ENCODE results near the gene NFKBIE. TPM values are rescaled to one million over a fixed set of nuclear protein-coding genes. Genes with fewer than 3 reads are reported as not detected.
A peak's percentile ranks its signal among the peaks of the same experiment; 100 is the strongest.

The NFKBIE gene
- total and polyA plus RNA-seq, 2 of the 13 experiments (the other 11 are each of a cell fraction or from before 2014, with no cell fraction given) = 6.7 to 14.5 TPM

- TF ChIP-seq ZNF567 (CRISPR knock-in tag; IDR thresholded peaks at IDR 0.05; ENCODE audit: borderline replicate concordance) (no peak; the same call in 1 of the 2 replicates), MATR3 (CRISPR knock-in tag; IDR thresholded peaks at IDR 0.05) (no peak), DZIP1 (CRISPR knock-in tag; IDR thresholded peaks at IDR 0.05) (peak; percentile 71; the same call in 1 of the 2 replicates), ZSCAN25 (CRISPR knock-in tag; IDR thresholded peaks at IDR 0.05) (peak; percentile 45; the same call in 1 of the 2 replicates), PAF1 (CRISPR knock-in tag; IDR thresholded peaks at IDR 0.05) (no peak), SP140L (CRISPR knock-in tag; IDR thresholded peaks at IDR 0.05; ENCODE audit: borderline replicate concordance) (peak; percentile 81; the same call in 1 of the 2 replicates), ZNF737 (CRISPR knock-in tag; IDR thresholded peaks at IDR 0.05; ENCODE audit: borderline replicate concordance) (0 out of 2 replicates have a peak, but pooled peaks have one; percentile 86), MXD4 (CRISPR knock-in tag; IDR thresholded peaks at IDR 0.05) (peak; percentile 82; the same call in 1 of the 2 replicates), HDAC2 (CRISPR knock-in tag; IDR thresholded peaks at IDR 0.05) (peak; percentile 32; the same call in 1 of the 2 replicates), ZNF790 (CRISPR knock-in tag; IDR thresholded peaks at IDR 0.05; ENCODE audit: borderline replicate concordance) (peak; percentile 97), ZNF432 (CRISPR knock-in tag; IDR thresholded peaks at IDR 0.05; ENCODE audit: borderline replicate concordance) (no peak), TBX2 (CRISPR knock-in tag; IDR thresholded peaks at IDR 0.05; ENCODE audit: borderline replicate concordance) (peak; percentile 51), REXO4 (CRISPR knock-in tag; IDR thresholded peaks at IDR 0.05; ENCODE audit: borderline replicate concordance) (no peak; the same call in 1 of the 2 replicates), ZNF34 (CRISPR knock-in tag; IDR thresholded peaks at IDR 0.05; ENCODE audit: borderline replicate concordance) (peak; percentile 56; the same call in 1 of the 2 replicates), SRSF9 (IDR thresholded peaks at IDR 0.05; ENCODE audit: borderline replicate concordance, insufficient read depth, low read depth, low read length, poor library complexity, severe bottlenecking) (no peak), ZNF747 (CRISPR knock-in tag; IDR thresholded peaks at IDR 0.05; ENCODE audit: borderline replicate concordance) (peak; percentile 58; the same call in 1 of the 2 replicates), NONO (IDR thresholded peaks at IDR 0.05) (no peak), NONO (CRISPR knock-in tag; conservative IDR thresholded peaks at IDR 0.05) (peak; percentile 64; the same call in 1 of the 2 replicates), MAFG (CRISPR knock-in tag; IDR thresholded peaks at IDR 0.05) (no peak), KDM3A (CRISPR knock-in tag; IDR thresholded peaks at IDR 0.05; ENCODE audit: low read depth) (no peak), CEBPB (IDR thresholded peaks at IDR 0.05; ENCODE audit: borderline replicate concordance, low read depth, low read length) (no peak), HOXA9 (CRISPR knock-in tag; IDR thresholded peaks at IDR 0.05; ENCODE audit: borderline replicate concordance) (no peak; the same call in 1 of the 2 replicates), ATF7 (IDR thresholded peaks at IDR 0.05) (peak; percentile 87), ATF7 (CRISPR knock-in tag; IDR thresholded peaks at IDR 0.05) (peak; percentile 98), CC2D1A (CRISPR knock-in tag; IDR thresholded peaks at IDR 0.05) (no peak)
- TF ChIP-seq, protein P1, sequence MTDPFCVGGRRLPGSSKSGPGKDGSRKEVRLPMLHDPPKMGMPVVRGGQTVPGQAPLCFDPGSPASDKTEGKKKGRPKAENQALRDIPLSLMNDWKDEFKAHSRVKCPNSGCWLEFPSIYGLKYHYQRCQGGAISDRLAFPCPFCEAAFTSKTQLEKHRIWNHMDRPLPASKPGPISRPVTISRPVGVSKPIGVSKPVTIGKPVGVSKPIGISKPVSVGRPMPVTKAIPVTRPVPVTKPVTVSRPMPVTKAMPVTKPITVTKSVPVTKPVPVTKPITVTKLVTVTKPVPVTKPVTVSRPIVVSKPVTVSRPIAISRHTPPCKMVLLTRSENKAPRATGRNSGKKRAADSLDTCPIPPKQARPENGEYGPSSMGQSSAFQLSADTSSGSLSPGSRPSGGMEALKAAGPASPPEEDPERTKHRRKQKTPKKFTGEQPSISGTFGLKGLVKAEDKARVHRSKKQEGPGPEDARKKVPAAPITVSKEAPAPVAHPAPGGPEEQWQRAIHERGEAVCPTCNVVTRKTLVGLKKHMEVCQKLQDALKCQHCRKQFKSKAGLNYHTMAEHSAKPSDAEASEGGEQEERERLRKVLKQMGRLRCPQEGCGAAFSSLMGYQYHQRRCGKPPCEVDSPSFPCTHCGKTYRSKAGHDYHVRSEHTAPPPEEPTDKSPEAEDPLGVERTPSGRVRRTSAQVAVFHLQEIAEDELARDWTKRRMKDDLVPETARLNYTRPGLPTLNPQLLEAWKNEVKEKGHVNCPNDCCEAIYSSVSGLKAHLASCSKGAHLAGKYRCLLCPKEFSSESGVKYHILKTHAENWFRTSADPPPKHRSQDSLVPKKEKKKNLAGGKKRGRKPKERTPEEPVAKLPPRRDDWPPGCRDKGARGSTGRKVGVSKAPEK (CRISPR knock-in tag; IDR thresholded peaks at IDR 0.05; ENCODE audit: borderline replicate concordance) = no peak; the same call in 1 of the 2 replicates
Measured at GRCh38 chr6:44246663-44247337, 18.6 kb downstream of the NFKBIE start, which contains the start of gene HSP90AB1 (continued).

All from HepG2 (cell line).